ENCODE measurements around the gene ANKRD6. TPM values are rescaled to one million over a fixed set of nuclear protein-coding genes. Genes with fewer than 3 reads are reported as not detected.
A peak's percentile ranks its signal among the peaks of the same experiment; 100 is the strongest.

ANKRD6 gene
- total RNA-seq, 1 experiment from 2014 or later = 13.9 TPM

- TF ChIP-seq AR (CRISPR knock-in tag; IDR thresholded peaks at IDR 0.05) = no peak
- TF ChIP-seq JAZF1 (CRISPR knock-in tag; IDR thresholded peaks at IDR 0.05) = no peak
- TF ChIP-seq IRF1 (CRISPR knock-in tag; IDR thresholded peaks at IDR 0.05) = no peak
- TF ChIP-seq ZBTB21 (CRISPR knock-in tag; IDR thresholded peaks at IDR 0.05; ENCODE audit: borderline replicate concordance) = no peak
- no peak for TF ChIP-seq ZNF281 (CRISPR knock-in tag; IDR thresholded peaks at IDR 0.05)
- no peak for TF ChIP-seq HMGA2 (CRISPR knock-in tag; IDR thresholded peaks at IDR 0.05)
- no peak for TF ChIP-seq SMAD4 (CRISPR knock-in tag; IDR thresholded peaks at IDR 0.05)
- TF ChIP-seq ZNF425 (CRISPR knock-in tag; conservative IDR thresholded peaks at IDR 0.05) = no peak
- TF ChIP-seq USF2 (CRISPR knock-in tag; IDR thresholded peaks at IDR 0.05) = peak; percentile 79
- no peak for TF ChIP-seq CDX4 (CRISPR knock-in tag; IDR thresholded peaks at IDR 0.05; ENCODE audit: borderline replicate concordance)
- peak; percentile 11; the same call in 1 of the 2 replicates for TF ChIP-seq FOXK1 (CRISPR knock-in tag; IDR thresholded peaks at IDR 0.05)
- TF ChIP-seq NFE2L1 (CRISPR knock-in tag; IDR thresholded peaks at IDR 0.05) = no peak
- no peak for TF ChIP-seq ZNF532 (CRISPR knock-in tag; IDR thresholded peaks at IDR 0.05; ENCODE audit: borderline replicate concordance)
These were observed 20.6 kb upstream of the ANKRD6 start, which contains the start of gene RRAGD (continued) for GRCh38 chr6:89412071-89413005.
